Measurements from ENCODE around the gene PGA5.
A peak's percentile ranks its signal among the peaks of the same experiment; 100 is the strongest.

PGA5 gene

DNA sequence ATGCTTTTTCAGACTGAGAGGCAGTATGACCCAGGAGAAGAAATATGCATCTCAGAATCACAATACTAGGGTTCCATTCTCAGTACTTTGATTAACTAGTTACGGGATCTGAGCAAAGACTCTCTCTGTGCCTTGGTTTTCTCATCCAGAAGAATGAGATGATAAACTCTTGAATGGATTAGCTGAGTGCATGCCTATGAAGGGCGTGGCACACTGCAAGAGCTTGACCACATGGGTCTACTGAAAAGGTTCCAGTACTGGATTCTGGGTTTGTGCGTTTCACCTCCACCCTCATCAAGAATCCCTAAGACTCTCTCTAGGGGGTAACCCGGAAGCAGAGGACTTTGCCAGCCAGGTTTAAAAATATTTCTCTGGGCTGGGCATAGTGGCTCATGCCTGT lies 25.6 kb downstream of the PGA5 start:
- no peak for DNase-seq (ENCODE audit: low read depth, low spot score)

DNA sequence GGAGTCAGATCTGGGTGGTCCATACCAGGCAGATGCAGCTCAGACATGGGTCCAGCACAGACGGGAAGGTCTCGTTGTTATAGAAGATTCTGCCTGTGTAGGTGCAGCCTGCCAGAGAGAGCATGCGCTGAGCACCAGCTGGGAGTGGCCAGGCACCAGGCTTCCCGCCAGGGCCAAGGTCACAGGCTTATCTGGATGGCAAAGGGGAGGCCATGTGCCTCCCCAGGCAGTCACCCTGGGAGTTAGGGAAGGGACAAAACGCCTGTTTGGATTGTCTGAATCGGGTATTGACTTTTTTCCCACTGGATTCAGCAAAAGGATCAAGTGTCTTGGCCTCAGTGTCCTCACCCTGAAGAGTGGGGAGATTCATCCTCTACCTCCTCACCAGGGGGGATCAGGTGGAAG lies 26.5 kb downstream of the PGA5 start:
- no peak for DNase-seq (ENCODE audit: low read depth, low spot score)

DNA sequence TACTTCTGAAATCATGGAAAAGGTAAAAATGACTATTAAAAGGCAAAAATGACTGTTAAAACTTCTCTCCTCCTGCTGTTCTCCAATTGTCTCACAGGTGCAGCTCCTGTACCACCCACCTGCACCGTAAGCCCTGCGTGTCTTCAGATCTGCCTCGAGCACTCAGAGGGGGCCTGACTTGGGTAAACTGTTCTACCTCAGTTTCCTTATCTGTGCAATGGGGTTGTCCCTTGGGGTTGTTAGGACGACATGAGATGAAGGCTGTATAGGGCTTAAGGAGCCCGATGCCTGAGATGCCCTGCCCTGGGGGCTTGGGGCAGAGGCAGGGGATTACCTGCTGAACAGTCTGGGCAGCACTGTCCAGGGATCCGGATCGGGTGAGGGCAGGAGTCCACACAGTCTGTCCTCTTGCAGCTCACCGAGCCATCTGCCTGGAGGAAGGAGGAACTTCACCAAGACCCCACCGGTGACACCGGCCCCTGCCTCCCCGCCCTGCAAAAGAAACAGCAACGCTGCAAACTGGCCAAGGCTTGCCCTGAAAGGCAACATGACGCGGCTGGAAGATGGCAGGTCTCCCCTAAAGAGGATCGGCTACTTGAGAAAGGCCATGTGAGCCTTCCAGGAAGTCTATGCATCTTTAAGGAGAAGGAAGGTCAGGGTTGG lies 27.7 kb downstream of the PGA5 start:
- no peak for DNase-seq (ENCODE audit: low read depth, low spot score)

- DNase-seq (ENCODE audit: low read depth, low spot score), result no peak
These were observed 29.5 kb downstream of the PGA5 start for GRCh38 chr11:61270354-61271076.

GRCh38 chr11:61272731-61273130 lies 31.8 kb downstream of the PGA5 start:
- DNase-seq (ENCODE audit: low read depth, low spot score), result no peak

DNA sequence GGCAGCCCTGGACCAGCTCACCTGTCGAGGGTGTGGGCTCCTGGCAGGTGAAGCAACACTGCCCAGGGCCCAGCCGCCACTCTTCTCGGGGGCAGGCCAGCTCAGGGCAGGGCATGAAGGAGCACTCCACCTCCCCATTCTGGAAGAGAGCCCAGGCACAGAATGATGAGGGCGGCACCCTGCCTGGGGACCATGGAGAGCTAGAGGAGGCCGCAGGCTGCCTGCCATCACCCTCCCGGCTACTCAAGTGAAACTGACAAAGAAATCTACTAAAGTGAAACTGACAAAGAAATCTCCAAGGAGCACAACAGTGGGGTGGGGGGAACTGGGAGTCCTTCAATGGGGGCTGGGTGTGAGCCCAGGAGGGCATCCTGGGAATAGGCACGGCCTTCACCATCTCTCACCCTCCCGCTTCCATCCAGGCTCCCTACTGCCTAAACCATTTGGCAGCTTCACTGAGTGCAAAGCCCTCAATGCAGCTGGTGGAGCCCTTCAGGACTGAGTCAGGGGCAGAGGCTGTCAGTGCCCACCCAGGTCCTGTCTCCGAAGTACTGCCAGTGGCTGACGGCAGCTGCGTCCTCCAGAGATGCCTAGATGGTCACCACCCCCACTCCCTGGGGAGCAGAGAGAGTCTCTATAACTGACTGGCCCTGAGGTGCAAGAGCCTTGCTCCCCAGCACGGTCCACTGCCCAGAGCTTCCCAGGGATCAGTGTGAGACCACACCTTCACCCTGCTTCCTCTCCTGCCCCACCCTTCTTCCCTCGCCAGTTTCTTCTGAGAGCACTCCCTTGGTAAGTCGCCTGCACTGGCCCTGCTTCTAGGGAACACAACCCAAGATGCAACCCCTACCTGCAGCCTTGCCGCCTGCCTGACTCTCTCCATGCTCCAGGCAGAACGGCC lies 32.5 kb downstream of the PGA5 start:
- no peak for DNase-seq (ENCODE audit: low read depth, low spot score)

DNA sequence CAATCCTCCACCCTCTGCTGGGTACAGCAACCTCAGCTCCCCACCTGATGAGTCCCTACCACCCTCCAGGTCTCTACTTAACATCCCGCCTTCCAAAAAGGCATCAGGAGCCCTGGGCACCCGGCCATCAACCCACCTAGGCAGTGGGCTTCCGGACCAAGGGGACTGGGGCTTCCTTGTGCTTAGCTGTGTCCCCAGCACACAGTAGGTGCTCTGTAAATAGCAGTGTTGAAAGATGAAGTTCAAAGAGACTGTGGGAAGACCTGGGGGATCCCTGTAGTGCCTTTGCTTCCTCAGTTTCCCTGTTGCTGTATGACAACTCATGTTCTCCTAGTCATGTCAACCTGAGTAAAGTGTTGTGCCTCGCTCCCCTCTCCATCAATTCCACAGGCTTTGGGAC lies 33.1 kb downstream of the PGA5 start:
- DNase-seq (ENCODE audit: low read depth, low spot score), result no peak

- DNase-seq (ENCODE audit: low read depth, low spot score), result no peak
These were observed 34.2 kb downstream of the PGA5 start for GRCh38 chr11:61275191-61275590.

GRCh38 chr11:61277186-61278000 lies 36.4 kb downstream of the PGA5 start:
- peak; percentile 64 for DNase-seq (ENCODE audit: low read depth, low spot score)

GRCh38 chr11:61278001-61278470 lies 37.1 kb downstream of the PGA5 start:
- peak; percentile 68 for DNase-seq (ENCODE audit: low read depth, low spot score)

GRCh38 chr11:61279934-61280659 lies 39.1 kb downstream of the PGA5 start:
- DNase-seq (ENCODE audit: low read depth, low spot score), result no peak

- DNase-seq (ENCODE audit: low read depth, low spot score), result no peak
These were observed 40.1 kb downstream of the PGA5 start for GRCh38 chr11:61280883-61281580.

- peak; percentile 82 for DNase-seq (ENCODE audit: low read depth, low spot score)
These were observed 40.7 kb downstream of the PGA5 start for GRCh38 chr11:61281581-61282250.

DNA sequence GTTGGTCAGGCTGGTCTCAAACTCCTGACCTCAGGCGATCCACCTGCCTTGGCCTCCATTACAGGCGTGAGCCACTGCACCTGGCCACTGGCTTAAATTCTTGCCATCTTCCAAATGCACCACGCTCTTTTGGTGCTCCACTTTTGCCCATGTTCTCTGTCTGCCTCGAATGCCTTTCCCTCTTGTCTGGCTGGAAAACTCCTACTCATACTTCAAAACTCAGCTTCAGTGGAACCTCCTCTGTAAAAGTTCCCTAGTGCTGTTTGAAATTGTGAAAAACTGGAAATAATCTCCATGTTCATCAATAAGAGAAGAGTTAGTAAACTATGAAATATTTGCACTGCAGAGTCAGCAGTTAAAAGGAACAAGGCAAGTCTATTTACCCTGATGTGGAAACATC lies 42.6 kb downstream of the PGA5 start:
- no peak for DNase-seq (ENCODE audit: low read depth, low spot score)

DNA sequence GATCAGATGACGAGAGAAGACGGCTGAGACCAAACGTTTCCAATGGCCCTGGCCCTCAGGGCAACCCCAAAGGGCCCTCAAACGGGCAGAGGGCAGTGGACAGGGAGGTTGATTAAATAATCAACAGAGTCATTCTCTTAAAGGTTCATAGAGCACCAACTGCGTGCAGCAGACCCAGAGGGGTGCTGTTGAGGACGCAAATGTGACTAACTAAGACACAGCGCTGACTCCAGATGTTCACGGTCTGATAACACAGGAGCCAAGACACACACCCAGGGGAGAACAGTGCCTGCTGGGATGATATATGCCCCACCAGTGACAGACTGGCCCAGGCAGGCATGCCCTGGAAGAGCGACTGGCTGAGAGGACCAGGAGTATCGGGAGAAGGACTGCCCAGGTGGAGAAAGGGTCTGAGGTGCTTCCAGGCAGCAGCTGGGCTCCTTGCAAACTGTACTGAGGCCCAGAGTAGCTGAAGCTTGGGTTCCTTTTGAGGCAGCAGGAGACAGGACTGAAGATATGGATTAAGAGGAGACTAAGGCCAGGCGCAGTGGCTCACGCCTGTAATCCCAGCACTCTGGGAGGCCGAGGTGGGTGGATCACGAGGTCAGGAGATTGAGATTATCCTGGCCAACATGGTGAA lies 46.5 kb downstream of the PGA5 start:
- no peak for DNase-seq (ENCODE audit: low read depth, low spot score)

DNA sequence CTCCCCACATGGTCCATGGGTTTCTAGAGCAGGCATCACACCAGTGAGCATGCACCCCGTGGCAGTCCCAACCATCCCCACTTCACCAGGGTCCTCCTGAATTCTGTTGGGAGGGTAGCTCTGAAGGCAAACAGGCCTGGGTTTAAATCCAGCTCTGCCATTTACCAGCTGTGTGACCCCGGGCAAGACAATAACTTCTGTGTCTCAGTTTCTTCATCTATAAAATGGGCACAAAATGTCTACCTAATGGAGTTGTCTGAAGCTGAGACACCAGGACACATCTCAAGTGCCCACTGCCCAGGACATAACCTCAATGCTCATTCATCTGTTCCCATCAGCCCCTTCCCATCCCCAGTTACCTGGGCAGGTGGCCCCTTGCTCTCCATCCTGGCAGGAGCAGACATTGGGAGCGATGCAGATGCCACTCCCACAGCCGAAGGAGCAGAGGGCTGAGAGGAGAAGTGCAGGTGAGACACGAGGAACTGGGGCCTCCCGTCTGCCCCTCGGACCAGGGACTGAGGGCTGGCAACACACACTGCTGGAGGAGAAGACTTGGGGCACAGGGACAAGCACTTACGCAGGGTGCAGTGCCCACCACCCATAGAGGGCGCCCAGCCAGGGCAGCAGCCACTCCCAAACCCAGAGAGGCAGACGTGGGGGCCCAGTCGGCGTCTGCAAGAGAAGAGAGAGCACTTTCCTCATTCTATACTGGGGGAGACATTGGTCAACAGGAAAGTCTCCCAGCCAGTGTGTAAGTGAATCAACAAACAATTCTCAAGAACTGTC lies 50.1 kb downstream of the PGA5 start:
- DNase-seq (ENCODE audit: low read depth, low spot score), result no peak

DNA sequence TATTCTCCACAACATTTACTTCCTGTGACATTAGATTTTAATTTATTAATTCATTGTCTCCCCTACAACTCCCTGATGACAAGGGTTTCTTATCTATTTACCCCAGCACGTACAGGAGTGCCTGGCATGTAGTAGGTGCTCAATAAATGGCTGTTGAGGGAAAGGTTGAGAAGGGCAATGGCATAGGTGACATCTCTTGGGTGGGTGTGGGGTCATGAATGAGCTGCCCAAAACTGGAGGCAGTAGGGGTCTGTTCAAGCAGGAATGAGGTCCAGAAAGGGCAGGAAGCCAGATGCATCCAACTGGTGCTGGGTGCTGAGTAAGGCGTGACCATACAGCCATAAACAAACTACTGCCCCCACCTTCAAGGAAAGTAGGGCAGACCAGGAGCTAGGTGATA lies 51.4 kb downstream of the PGA5 start:
- no peak for DNase-seq (ENCODE audit: low read depth, low spot score)
